SIG-M5 treated with dmso at 0.1 percent for 504 hours (cell line): ENCODE results near the gene MST1.

ENCODE experiments used
- DNase-seq: peaks from one replicate; lab custom pipeline; 2025; ENCODE audit not compliant: unreplicated experiment; lab: John Stamatoyannopoulos, UW

The MST1 gene

DNA sequence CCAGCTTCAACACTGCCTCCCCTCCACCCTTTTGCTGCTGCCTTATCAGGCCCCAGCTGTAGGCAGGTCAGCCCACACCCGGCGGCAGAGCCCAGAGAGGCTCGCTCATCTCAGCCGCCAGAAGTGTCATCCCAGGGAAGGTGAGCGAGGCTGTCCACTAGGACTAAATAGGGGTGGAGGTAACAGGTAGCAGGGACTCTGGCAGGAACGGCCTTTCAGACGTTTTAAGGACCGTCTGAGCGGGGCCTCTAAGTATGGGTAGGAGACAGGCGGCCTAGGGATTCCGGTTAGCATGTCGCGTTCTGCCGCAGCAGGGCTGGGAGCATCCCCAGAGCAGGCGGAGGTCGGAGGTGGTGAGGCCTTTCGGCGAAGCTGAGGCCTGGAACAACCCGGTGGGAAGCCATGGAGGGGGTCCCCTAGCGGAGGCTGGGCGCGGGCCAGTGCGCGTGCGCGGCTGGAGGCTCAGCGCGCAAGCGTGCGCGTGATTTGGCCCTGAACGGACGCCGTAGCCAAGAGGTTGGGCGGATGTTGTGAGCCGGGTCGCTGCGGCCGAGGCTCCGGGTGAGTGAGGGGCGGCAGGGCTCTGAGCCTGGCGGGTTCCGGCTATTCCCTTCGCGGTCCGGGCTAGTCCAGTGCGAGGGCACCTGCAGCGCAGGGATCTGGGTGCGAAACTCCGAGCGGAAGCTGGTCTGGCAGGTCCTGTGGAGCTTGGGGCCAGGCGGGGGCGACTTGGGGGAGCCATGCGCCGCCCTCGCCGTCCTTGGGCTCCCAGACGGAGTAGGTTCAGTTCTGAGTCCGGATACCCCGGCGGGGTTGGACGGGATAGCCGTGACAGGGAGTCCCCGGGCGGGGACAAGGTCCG lies at the start of gene MST1, which contains the start of gene RNF123:
Gene MST1 (minus strand): TSS at position 429 of the 862 bp plus-strand sequence. CDS start 783 bp downstream, outside the sequence.
Gene RNF123 (plus strand): TSS at position 512 of the 862 bp plus-strand sequence. CDS start 1,609 bp downstream, outside the sequence.
- no peak for DNase-seq

GRCh38 chr3:49738067-49738713 lies 48.9 kb upstream of the MST1 start:
- DNase-seq = no peak

- DNase-seq = no peak
Measured at GRCh38 chr3:49734752-49735151, 45.5 kb upstream of the MST1 start.

GRCh38 chr3:49733551-49733950 lies 44.3 kb upstream of the MST1 start:
- peak; percentile 35 for DNase-seq

GRCh38 chr3:49732597-49732996 lies 43.3 kb upstream of the MST1 start:
- no peak for DNase-seq

GRCh38 chr3:49729966-49730609 lies 40.8 kb upstream of the MST1 start:
- DNase-seq = no peak

- no peak for DNase-seq
Measured at GRCh38 chr3:49727924-49728361, 38.7 kb upstream of the MST1 start.

GRCh38 chr3:49727154-49727923 lies 38.1 kb upstream of the MST1 start:
- DNase-seq = no peak

- no peak for DNase-seq
Measured at GRCh38 chr3:49725906-49726681, 36.8 kb upstream of the MST1 start.

- DNase-seq = no peak
Measured at GRCh38 chr3:49724586-49724985, 35.3 kb upstream of the MST1 start.

- peak; percentile 92 for DNase-seq
Measured at GRCh38 chr3:49723628-49724551, 34.6 kb upstream of the MST1 start, which contains the start of gene GMPPB. Gene GMPPB (minus strand): TSS chr3:49723951. CDS start chr3:49723726, 225 bp downstream.

DNA sequence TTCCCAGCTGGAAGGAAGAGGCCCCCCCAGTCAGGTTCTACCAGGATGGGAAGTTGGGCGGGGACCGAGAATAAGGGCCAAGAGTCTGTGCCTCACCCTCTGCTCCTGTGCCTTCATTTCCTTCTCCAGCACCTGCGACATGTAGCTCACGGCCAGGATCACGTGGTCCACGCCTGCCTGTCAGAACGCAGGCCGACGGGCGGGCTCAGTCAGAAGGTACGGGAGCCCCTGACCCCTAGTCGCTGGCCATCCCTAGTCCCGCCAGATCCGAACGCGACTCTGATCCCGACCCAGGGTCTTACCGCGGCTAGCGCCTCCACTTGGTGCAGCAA lies 34.0 kb upstream of the MST1 start:
- peak; percentile 51 for DNase-seq

GRCh38 chr3:49722896-49723295 lies 33.6 kb upstream of the MST1 start:
- DNase-seq = no peak

- DNase-seq = no peak
Measured at GRCh38 chr3:49721896-49722781, 32.9 kb upstream of the MST1 start.

DNA sequence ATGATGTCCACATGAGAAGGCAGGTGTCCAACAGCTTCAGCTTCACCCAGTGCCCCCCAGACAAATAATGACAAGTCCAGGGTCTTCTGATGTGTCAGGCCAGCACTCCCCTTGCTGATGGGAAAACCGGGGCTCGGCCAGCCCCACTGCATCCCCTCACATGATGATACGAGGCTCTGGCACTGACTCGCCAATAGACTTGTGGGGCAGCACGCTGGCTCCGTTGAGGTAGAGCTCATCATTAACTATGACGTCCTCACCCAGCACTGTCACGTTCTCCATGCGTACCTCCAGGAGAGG lies 32.3 kb upstream of the MST1 start:
- no peak for DNase-seq

DNA sequence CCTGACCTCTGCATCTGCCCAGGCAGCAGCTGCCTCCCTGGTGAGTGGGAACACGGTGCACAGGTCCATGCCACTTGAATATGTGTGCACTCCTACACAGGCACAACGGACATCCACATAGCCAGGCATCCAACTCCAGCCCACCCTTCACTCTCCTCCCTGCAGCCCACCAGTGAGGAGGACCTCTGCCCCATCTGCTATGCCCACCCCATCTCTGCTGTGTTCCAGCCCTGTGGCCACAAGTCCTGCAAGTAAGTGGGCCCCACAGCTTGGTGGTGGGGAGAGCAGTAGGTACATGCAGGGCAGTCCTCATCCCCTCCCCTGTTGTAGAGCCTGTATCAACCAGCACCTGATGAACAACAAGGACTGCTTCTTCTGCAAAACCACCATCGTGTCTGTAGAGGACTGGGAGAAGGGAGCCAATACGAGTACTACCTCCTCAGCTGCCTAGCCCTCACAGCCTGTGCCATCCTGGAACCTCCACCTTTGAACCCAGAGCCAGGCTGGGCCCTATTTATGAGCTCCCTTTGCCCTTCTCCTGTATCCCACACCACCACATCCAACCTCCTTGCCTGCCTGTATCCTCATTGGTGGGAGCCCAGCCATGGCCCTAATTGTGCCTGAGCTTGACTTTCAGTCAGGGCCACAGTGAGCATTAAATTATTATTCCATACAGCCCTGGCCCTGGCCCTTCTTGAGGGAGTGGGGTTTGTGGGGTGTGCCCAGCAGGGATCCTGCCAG lies 31.8 kb upstream of the MST1 start:
- no peak for DNase-seq

DNA sequence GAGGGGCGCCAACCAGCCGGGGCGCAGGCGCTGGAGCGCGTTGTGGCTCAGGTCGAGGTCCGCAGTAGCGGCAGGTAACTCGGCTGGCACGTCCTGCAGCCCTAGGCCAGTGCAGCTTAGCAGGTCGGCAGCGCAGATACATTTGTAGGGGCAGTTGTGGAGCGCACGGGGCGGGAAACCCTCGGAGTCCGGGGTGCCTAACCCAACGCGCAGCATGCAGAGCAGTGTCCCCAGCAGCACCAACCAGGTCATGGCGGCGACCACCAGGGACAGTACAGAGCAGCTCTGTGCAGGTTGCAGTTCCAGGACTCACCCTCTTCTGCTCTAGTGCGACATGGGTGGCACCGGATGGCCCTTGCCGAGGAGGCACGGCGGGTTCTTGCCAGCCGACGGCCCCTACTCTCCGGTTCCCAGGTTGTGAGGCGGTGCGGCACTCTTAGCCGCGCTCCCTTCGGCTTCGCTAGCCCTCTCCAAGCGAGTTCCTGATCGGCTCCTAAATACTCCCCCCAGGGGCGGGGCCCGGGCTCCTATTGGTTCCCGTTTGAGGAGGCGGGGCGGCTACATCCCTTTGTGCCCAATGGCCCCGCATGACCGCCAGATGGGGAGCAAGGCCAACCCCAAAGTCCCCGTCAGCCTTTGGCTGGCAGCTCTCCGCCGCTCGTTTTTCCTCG lies 30.1 kb upstream of the MST1 start, which contains the start of gene AMIGO3:
Gene AMIGO3 (minus strand): TSS at position 471 of the 671 bp plus-strand sequence. CDS start 219 bp downstream, at position 252.
- peak; percentile 80 for DNase-seq
